Measurements from ENCODE around the gene PLA2G6.

The PLA2G6 gene

GRCh38 chr22:38109371-38110001 is 72.1 kb downstream of the PLA2G6 start:
- DNase-seq (ENCODE audit: low spot score): no peak

GRCh38 chr22:38108561-38109319 is 72.9 kb downstream of the PLA2G6 start:
- no peak for DNase-seq (ENCODE audit: low spot score)

- DNase-seq (ENCODE audit: low spot score): no peak
Observed at GRCh38 chr22:38107692-38108515, 73.7 kb downstream of the PLA2G6 start.

GRCh38 chr22:38106814-38107578 is 74.6 kb downstream of the PLA2G6 start:
- no peak for DNase-seq (ENCODE audit: low spot score)

GRCh38 chr22:38104084-38104483 is 77.5 kb downstream of the PLA2G6 start:
- no peak for DNase-seq (ENCODE audit: low spot score)

- no peak for DNase-seq (ENCODE audit: low spot score)
Observed at GRCh38 chr22:38103641-38104040, 78.0 kb downstream of the PLA2G6 start.

- no peak for DNase-seq (ENCODE audit: low spot score)
Observed at GRCh38 chr22:38098410-38099249, 83.0 kb downstream of the PLA2G6 start.

- DNase-seq (ENCODE audit: low spot score): no peak
Observed at GRCh38 chr22:38097557-38098409, 83.8 kb downstream of the PLA2G6 start.

- DNase-seq (ENCODE audit: low spot score): no peak
Observed at GRCh38 chr22:38097058-38097457, 84.6 kb downstream of the PLA2G6 start.

GRCh38 chr22:38089474-38089851 is 92.2 kb downstream of the PLA2G6 start:
- no peak for DNase-seq (ENCODE audit: low spot score)

- DNase-seq (ENCODE audit: low spot score): no peak
Observed at GRCh38 chr22:38088629-38089473, 92.8 kb downstream of the PLA2G6 start.

GRCh38 chr22:38087855-38088254 is 93.8 kb downstream of the PLA2G6 start:
- no peak for DNase-seq (ENCODE audit: low spot score)

GRCh38 chr22:38086942-38087341 is 94.7 kb downstream of the PLA2G6 start:
- DNase-seq (ENCODE audit: low spot score): no peak

- no peak for DNase-seq (ENCODE audit: low spot score)
Observed at GRCh38 chr22:38086001-38086845, 95.4 kb downstream of the PLA2G6 start.

- no peak for DNase-seq (ENCODE audit: low spot score)
Observed at GRCh38 chr22:38085501-38085900, 96.1 kb downstream of the PLA2G6 start.

GRCh38 chr22:38085056-38085455 is 96.6 kb downstream of the PLA2G6 start:
- DNase-seq (ENCODE audit: low spot score): no peak

GRCh38 chr22:38083931-38084631 is 97.5 kb downstream of the PLA2G6 start, which contains the start of gene SLC16A8:
Gene SLC16A8 (minus strand): TSS chr22:38084184. CDS start chr22:38082873, 1,311 bp downstream.
- DNase-seq (ENCODE audit: low spot score): no peak

Data from D341Med (cell line).